ENCODE results near the gene SLC44A5.

Gene SLC44A5

DNA sequence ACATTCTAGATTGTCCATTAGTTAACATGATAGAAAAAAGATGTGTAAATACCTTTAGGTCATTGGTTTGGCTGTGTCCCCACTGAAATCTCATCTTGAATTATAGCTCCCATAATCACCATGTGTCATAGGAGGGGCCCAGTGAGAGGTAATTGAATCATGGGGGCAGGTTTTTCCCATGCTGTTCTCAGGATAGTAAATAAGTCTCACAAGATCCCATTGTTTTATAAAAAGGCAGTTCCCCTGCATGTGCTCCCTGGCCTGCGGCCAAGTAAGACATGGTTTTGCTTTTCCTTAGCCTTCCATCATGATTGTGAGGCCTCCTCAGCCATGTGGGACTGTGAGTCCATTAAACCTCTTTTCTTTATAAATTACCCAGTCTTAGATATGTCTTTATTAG lies 32.5 kb upstream of the SLC44A5 start:
- no peak overlapping the region for H2BK120ac ChIP-seq (ENCODE audit: insufficient read depth, low read length, poor library complexity)
- WGBS (ENCODE audit: extremely low coverage, insufficient coverage, insufficient read length): no CpG with 5 or more reads among the region's 1 CpG

DNA sequence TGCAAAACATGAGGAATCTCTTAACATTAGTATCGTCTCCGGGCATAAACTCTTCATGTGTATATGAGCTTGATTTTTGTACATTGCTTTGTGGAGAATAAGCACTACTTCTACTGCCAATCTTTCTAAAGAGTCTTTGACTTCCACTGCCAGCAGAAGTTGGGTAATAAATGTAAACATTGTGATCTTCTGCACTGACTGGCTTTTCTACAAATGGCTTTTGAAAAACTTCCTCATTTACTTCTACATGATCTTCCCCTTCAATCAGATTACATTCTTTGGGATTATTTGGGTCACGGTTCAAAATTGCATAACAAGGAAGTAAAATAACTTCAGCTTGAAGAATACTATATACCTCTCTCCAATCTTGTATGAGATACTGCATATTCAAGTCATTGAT lies 30.4 kb upstream of the SLC44A5 start:
- Histone ChIP-seq H3K14ac (ENCODE audit: low read length) (no peak overlapping the region), H3K4me2 (ENCODE audit: low read length) (no peak overlapping the region), H3K4me3 (ENCODE audit: low read depth, low read length) (no peak overlapping the region), H2BK120ac (ENCODE audit: insufficient read depth, low read length, poor library complexity) (no peak overlapping the region), H3K27me3 (ENCODE audit: insufficient read depth, low read length) (no peaks in the 10 kb centered on the region), H3K4ac (ENCODE audit: low read depth, low read length) (no peak overlapping the region), H3K9me3 (ENCODE audit: insufficient read depth, low read depth, low read length) (no peaks in the 10 kb centered on the region), H4K8ac (ENCODE audit: low read depth, low read length) (no peak overlapping the region), H3K4me1 (ENCODE audit: control insufficient read depth in 1 of 2, insufficient read depth in 2 of 2, low read length in 2 of 2) (no peaks in the 10 kb centered on the region), H2BK12ac (ENCODE audit: low read length) (no peak overlapping the region), H3K79me2 (ENCODE audit: control insufficient read depth, insufficient read depth, low read length, poor library complexity) (no peaks in the 10 kb centered on the region), H3K36me3 (ENCODE audit: control insufficient read depth in 1 of 2, insufficient read depth in 2 of 2, low read length in 2 of 2) (no peaks in the 10 kb centered on the region), H2BK5ac (ENCODE audit: low read depth, low read length, poor library complexity) (no peak overlapping the region), H3K9ac (ENCODE audit: low read length) (no peak overlapping the region), H3K79me1 (ENCODE audit: low read length) (no peaks in the 10 kb centered on the region), H3K18ac (ENCODE audit: low read length) (no peak overlapping the region), H4K12ac (ENCODE audit: low read depth, low read length) (no peak overlapping the region), H3K27ac (ENCODE audit: low read depth, low read length) (no peak overlapping the region), H4K91ac (ENCODE audit: low read depth, low read length) (no peak overlapping the region), H2AK5ac (ENCODE audit: low read length) (no peak overlapping the region), H2AFZ (ENCODE audit: insufficient read depth, low read length, poor library complexity) (no peak overlapping the region), H3K23ac (ENCODE audit: low read length) (no peak overlapping the region)
- DNase-seq: no peak
- WGBS (ENCODE audit: extremely low coverage, insufficient coverage, insufficient read length): no CpG with 5 or more reads among the region's 3 CpGs

More for the DNA sequence above, 32.5 kb upstream of the SLC44A5 start:
- no peak overlapping the region for H2BK5ac ChIP-seq (ENCODE audit: low read depth, low read length, poor library complexity)
- H3K27me3 ChIP-seq (ENCODE audit: insufficient read depth, low read length): no peaks in the 10 kb centered on the region
- H2BK12ac ChIP-seq (ENCODE audit: low read length): no peak overlapping the region
- no peaks in the 10 kb centered on the region for H3K4me1 ChIP-seq (ENCODE audit: control insufficient read depth in 1 of 2, insufficient read depth in 2 of 2, low read length in 2 of 2)
- H4K8ac ChIP-seq (ENCODE audit: low read depth, low read length): no peak overlapping the region
- no peak overlapping the region for H2AFZ ChIP-seq (ENCODE audit: insufficient read depth, low read length, poor library complexity)
- H4K12ac ChIP-seq (ENCODE audit: low read depth, low read length): no peak overlapping the region
- peaks cover 6% of the 10 kb centered on the region for H3K9me3 ChIP-seq (ENCODE audit: insufficient read depth, low read depth, low read length)
- no peak overlapping the region for H3K4me3 ChIP-seq (ENCODE audit: low read depth, low read length)
- no peak overlapping the region for H4K91ac ChIP-seq (ENCODE audit: low read depth, low read length)
- H3K79me2 ChIP-seq (ENCODE audit: control insufficient read depth, insufficient read depth, low read length, poor library complexity): no peaks in the 10 kb centered on the region
- no peak overlapping the region for H2AK5ac ChIP-seq (ENCODE audit: low read length)
- no peak overlapping the region for H3K18ac ChIP-seq (ENCODE audit: low read length)
- H3K79me1 ChIP-seq (ENCODE audit: low read length): no peaks in the 10 kb centered on the region
- H3K4ac ChIP-seq (ENCODE audit: low read depth, low read length): no peak overlapping the region
- H3K14ac ChIP-seq (ENCODE audit: low read length): no peak overlapping the region
- no peak overlapping the region for H3K9ac ChIP-seq (ENCODE audit: low read length)
- no peak overlapping the region for H3K4me2 ChIP-seq (ENCODE audit: low read length)
- H3K23ac ChIP-seq (ENCODE audit: low read length): no peak overlapping the region
- no peaks in the 10 kb centered on the region for H3K36me3 ChIP-seq (ENCODE audit: control insufficient read depth in 1 of 2, insufficient read depth in 2 of 2, low read length in 2 of 2)
- DNase-seq: no peak
- H3K27ac ChIP-seq (ENCODE audit: low read depth, low read length): no peak overlapping the region

DNA sequence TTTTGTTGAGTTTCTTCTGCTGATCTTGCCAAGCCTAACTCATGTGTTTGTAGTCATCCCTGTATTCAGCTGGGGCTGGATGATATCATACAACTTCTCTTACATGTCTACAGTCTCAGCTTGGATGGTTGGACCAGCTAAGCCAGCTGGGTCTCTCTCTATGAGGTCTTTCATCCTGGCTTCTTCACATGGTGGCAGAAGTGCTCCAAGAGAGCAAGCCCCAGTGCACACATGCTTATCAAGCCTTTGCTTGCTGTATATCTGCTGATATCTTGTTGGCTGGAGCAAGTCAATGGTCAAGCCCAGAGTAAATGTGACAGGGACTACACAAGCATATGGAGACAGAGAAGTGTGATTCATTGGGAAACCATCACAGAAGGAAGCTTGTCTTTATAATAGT lies 29.2 kb upstream of the SLC44A5 start:
- Histone ChIP-seq H3K18ac (ENCODE audit: low read length) (no peak overlapping the region), H2AK5ac (ENCODE audit: low read length) (no peak overlapping the region), H3K9ac (ENCODE audit: low read length) (peak overlapping the region; percentile 3), H3K4me2 (ENCODE audit: low read length) (no peak overlapping the region), H3K27me3 (ENCODE audit: insufficient read depth, low read length) (no peaks in the 10 kb centered on the region), H3K14ac (ENCODE audit: low read length) (no peak overlapping the region), H2BK12ac (ENCODE audit: low read length) (no peak overlapping the region), H2BK120ac (ENCODE audit: insufficient read depth, low read length, poor library complexity) (no peak overlapping the region), H3K4me1 (ENCODE audit: control insufficient read depth in 1 of 2, insufficient read depth in 2 of 2, low read length in 2 of 2) (no peaks in the 10 kb centered on the region), H3K27ac (ENCODE audit: low read depth, low read length) (no peak overlapping the region), H4K8ac (ENCODE audit: low read depth, low read length) (no peak overlapping the region), H3K4ac (ENCODE audit: low read depth, low read length) (no peak overlapping the region), H4K91ac (ENCODE audit: low read depth, low read length) (no peak overlapping the region), H3K79me2 (ENCODE audit: control insufficient read depth, insufficient read depth, low read length, poor library complexity) (no peaks in the 10 kb centered on the region), H3K36me3 (ENCODE audit: control insufficient read depth in 1 of 2, insufficient read depth in 2 of 2, low read length in 2 of 2) (no peaks in the 10 kb centered on the region), H3K23ac (ENCODE audit: low read length) (no peak overlapping the region), H2BK5ac (ENCODE audit: low read depth, low read length, poor library complexity) (no peak overlapping the region), H3K4me3 (ENCODE audit: low read depth, low read length) (no peak overlapping the region), H2AFZ (ENCODE audit: insufficient read depth, low read length, poor library complexity) (no peak overlapping the region), H3K79me1 (ENCODE audit: low read length) (no peaks in the 10 kb centered on the region), H4K12ac (ENCODE audit: low read depth, low read length) (no peak overlapping the region), H3K9me3 (ENCODE audit: insufficient read depth, low read depth, low read length) (no peaks in the 10 kb centered on the region)
- DNase-seq: no peak

DNA sequence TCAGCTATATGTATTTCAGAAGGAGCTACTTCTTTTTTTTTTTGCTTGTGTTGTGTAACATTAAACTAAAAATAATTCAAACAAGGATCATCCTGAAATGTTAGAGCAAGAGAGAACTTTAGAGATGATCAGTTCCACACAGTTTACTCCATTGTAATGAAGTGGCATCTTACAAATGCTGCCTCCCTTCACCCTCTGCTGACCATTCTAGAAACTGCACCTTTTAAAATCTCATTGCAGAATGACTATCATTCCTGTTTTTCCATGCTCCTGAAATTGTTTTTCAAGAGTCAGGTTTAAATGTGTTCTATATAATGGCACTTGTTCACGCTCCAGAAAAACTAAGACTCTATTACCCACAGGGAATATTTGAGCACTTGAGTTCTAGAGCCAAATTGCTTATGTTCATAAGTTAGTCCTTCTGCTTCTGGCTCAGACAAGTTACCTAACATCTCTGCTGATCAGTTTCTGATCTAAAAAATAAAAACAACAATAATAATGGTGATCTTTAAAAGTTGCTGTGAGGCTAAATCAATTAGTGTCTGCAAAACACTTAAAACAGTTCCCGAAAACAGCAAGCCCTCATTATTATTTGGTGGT lies 21.5 kb upstream of the SLC44A5 start:
- Histone ChIP-seq H3K79me2 (ENCODE audit: control insufficient read depth, insufficient read depth, low read length, poor library complexity) (no peaks in the 10 kb centered on the region), H4K8ac (ENCODE audit: low read depth, low read length) (no peak overlapping the region), H2BK120ac (ENCODE audit: insufficient read depth, low read length, poor library complexity) (no peak overlapping the region), H3K4ac (ENCODE audit: low read depth, low read length) (no peak overlapping the region), H3K27me3 (ENCODE audit: insufficient read depth, low read length) (no peaks in the 10 kb centered on the region), H3K9me3 (ENCODE audit: insufficient read depth, low read depth, low read length) (no peaks in the 10 kb centered on the region), H3K14ac (ENCODE audit: low read length) (no peak overlapping the region), H3K23ac (ENCODE audit: low read length) (no peak overlapping the region), H3K4me1 (ENCODE audit: control insufficient read depth in 1 of 2, insufficient read depth in 2 of 2, low read length in 2 of 2) (no peaks in the 10 kb centered on the region), H2BK12ac (ENCODE audit: low read length) (no peak overlapping the region), H3K79me1 (ENCODE audit: low read length) (no peaks in the 10 kb centered on the region), H3K36me3 (ENCODE audit: control insufficient read depth in 1 of 2, insufficient read depth in 2 of 2, low read length in 2 of 2) (no peaks in the 10 kb centered on the region), H3K27ac (ENCODE audit: low read depth, low read length) (no peak overlapping the region), H2AFZ (ENCODE audit: insufficient read depth, low read length, poor library complexity) (no peak overlapping the region), H3K4me2 (ENCODE audit: low read length) (no peak overlapping the region), H4K91ac (ENCODE audit: low read depth, low read length) (no peak overlapping the region), H3K4me3 (ENCODE audit: low read depth, low read length) (no peak overlapping the region), H3K18ac (ENCODE audit: low read length) (no peak overlapping the region), H4K12ac (ENCODE audit: low read depth, low read length) (no peak overlapping the region), H3K9ac (ENCODE audit: low read length) (no peak overlapping the region), H2AK5ac (ENCODE audit: low read length) (no peak overlapping the region), H2BK5ac (ENCODE audit: low read depth, low read length, poor library complexity) (no peak overlapping the region)
- peak in 1 of 2 donors; percentile 72 for DNase-seq
- no CpG with 5 or more reads among the region's 2 CpGs for WGBS (ENCODE audit: extremely low coverage, insufficient coverage, insufficient read length)

Data from trophoblast cell (in vitro differentiated cells and primary cell).